Stimulated activated CD4-positive, alpha-beta T cell treated with anti-CD3 and anti-CD28 coated beads, Interleukin-2, amount 100 ng/mL, for 24 hours (primary cell): ENCODE results near the gene ATG13.
"Not testable (repeated sequence)": the region's sequence is repeated elsewhere in the genome, so short reads cannot be mapped to it uniquely, and the experiment has no call there.

ENCODE experiments used
- DNase-seq, 2 donors: peaks; one replicate each; pipeline ENCODE4 v3.0.0-alpha.2; 2020

The ATG13 gene

GRCh38 chr11:46617134-46617971 lies at the start of gene ATG13, which contains the start of gene HARBI1:
ATG13 (plus strand) TSS chr11:46617553; CDS start chr11:46644292, 26,739 bp downstream.
HARBI1 (minus strand) TSS chr11:46617227; CDS start chr11:46616237, 990 bp downstream.
- peak; percentile 94 for DNase-seq

DNA sequence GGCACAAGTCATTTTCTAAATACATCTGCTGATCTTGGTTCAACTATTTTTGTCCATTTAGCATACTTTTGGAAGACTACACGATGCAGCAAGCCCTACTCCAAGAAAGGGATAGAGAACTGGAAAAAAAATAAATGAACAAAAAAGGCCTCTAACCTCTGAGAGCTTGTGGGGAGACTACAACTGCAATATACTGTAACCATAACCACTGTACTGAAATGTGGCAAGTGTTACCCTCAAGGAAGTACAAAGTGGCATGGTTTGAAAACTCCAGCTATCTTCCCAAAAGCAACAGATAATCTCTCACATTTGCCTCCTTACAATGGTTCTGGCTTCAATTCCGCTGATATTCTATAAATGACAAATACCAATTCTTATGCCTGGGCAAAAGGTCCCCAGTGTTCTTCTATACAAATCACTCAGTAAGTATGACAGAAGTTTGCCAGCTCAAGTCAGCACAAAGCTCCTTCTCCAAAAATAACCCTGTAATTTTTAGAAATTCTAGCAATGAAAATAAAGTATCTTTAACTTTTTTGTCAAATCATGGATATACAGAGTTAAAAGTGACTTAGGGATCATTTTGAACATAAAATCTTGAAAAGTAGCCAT lies 46.5 kb upstream of the ATG13 start:
- DNase-seq: no peak

DNA sequence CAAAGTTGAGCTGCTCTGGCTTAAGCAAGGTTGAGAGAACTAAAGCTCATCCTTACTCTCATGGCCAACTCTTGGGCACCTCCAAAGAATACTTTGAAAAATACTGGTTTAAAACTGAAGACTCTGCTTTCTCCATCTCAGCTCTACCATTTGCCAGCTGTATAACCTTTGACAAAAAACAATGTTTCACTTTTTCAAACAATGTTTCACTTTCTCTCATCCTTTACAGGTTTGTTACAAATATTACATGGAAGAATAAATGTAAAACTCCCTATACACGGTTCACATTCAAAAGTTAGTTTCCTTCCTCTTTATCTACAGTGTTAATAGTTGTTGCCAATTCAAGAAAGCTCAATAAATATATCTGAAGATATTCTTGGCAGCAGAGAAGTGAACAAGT lies 42.7 kb upstream of the ATG13 start:
- no peak for DNase-seq

GRCh38 chr11:46577058-46577457 lies 40.3 kb upstream of the ATG13 start:
- no peak for DNase-seq

DNA sequence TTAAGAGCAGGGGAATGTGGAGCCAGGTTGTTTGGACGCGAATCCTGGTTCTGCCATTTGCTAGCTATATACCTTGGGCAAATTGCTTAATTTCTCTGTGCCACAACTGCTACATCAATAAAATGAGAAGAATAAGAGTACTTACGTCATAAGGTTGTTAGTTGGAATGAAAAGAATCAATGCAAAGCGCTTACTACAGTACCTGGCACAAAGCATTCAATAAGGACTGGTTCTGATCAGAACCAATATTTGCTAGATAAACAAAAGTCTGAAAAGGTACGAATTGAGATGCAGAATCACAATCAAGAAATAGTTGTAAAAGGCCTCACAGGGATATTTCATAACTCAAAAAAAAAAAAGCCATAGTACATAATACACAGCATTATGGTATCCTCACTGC lies 34.8 kb upstream of the ATG13 start:
- no peak for DNase-seq

DNA sequence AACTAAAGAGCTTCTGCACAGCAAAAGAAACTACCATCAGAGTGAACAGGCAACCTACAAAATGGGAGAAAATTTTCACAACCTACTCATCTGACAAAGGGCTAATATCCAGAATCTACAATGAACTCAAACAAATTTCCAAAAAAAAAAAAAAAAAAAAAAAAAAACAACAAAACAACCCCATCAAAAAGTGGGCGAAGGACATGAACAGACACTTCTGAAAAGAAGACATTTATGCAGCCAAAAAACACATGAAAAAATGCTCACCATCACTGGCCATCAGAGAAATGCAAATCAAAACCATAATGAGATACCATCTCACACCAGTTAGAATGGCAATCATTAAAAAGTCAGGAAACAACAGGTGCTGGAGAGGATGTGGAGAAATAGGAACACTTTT lies 33.8 kb upstream of the ATG13 start:
- DNase-seq: not testable (repeated sequence)

DNA sequence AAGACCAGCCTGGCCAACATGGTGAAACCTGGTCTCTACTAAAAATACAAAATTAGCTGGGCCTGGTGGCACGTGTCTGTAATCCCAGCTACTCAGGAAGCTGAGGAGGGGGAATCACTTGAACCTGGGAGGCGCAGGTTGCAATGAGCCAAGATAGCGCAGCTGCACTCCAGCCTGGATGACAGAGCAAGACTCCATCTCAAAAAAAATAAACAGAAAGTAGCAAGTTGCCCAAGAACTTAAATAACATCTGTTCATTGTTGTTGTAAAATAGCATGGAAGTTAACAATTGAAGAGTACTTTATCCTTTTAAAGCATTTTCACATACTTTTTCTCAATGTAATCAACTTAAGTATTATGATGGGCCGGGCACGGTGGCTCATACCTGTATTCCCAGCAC lies 29.2 kb upstream of the ATG13 start:
- no peak for DNase-seq

DNA sequence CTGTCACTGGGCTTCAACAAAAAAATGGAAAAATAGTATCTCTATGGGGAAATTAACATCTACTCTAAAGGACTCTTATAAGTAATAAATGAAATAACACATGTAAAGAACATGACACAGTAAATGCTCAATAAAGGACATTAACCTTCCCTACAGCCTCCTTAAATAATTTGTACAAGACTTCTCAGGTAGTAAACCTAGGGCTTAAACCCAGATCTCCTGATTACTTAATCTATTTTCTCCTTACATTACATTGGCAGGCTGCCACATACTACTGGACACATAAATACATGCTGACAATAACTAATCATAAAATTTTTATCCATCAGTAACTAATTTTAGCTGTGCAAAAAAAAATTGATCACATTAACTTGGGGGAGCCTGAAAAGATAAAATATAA lies 28.4 kb upstream of the ATG13 start:
- no peak for DNase-seq

DNA sequence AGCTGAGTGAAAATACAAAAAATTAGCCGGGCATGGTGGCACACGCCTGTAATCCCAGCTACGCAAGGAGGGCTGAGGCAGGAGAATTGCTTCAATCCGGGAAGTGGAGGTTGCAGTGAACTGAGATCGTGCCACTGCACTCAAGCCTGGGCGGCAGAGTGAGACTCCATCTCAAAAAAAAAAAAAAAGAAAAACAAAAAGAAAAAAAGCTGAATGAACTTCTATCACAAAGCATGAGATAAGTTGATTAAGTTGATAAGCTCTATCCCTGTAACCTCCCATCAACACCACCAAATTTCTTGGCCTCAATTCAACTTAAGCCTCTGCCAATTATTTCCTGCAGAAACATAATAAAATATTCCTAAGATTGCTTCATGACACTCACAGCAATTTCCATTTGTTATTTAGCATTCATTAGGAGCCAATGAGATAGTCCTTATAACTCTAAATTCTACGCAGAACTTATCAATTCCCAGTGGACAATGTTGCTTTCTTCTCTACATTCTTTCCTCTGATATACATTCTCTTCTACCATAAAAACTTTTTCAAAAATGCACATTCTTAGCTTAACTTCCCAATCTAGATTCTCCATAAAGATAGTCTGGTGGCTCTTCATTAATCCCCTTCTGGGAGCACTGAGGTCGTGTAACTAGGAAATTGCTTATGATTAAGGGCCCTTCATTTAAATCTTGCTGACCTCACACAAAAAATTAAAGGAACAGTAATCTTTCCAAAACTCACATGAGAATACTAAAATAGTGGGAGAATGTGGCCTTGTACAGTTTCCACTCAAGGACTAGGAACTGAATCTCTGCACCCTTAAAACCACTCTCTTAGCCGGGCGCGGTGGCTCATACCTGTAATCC lies 26.4 kb upstream of the ATG13 start:
- DNase-seq: no peak

GRCh38 chr11:46593550-46594373 lies 23.6 kb upstream of the ATG13 start, which contains the start of gene AMBRA1:
AMBRA1 (minus strand) TSS chr11:46594023; CDS start chr11:46548380, 45,643 bp downstream.
- DNase-seq: peak; percentile 84 to 86

DNA sequence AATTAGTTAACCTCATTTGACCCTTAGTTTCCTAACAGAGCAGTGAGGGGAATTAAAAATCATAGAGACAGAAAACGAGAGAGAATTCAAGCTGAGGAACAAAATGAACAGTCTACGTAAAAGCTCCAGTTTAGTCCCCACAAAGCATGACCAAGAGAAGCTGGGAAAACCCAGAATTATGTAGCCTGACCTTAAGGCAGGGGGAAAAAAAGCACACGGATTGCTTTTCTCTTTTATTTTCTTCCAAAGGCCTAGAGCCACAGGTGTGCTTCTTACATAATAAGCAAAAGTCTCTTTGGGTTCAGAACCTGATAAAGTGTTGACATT lies 23.0 kb upstream of the ATG13 start:
- DNase-seq: no peak

DNA sequence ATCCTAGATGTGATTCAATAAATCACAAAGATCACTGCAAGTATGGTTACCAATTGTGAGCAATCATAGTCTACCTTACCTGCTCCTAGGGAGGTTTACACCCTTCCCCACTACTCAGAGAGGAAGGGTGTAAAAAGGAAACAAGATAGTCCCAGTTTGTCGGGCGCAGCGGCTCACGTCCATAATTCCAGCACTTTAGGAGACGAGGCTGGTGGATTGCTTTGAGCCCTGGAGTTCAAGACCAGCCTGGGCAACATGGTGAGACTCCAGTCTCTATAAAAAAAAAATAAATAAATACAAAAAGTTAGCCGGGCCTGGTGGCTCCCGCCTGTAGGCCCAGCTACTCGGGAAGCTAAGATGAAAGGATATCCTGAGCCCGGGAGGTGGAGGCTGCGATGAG lies 22.6 kb upstream of the ATG13 start:
- DNase-seq: no peak

DNA sequence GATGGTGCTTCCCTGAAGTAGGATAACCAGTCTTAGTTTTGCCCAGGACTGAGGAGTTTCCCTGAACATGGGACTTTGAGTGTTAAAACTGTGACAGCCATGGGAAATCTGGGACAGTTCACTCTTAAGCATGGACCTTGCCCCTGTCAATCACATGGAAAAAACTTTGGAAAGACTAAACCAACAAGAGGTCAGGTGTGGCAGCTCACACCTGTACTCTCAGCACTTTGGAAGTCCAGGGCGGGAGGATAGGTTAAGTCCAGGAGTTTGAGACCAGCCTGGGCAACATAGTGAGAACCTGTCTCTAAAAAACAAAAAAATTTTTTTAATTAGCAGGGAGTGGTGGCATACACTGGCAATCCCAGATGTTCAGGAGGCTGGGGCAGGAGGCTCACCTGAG lies 20.2 kb upstream of the ATG13 start:
- no peak for DNase-seq

- DNase-seq: no peak
Observed at GRCh38 chr11:46597609-46598219, 19.6 kb upstream of the ATG13 start.

GRCh38 chr11:46599340-46600193 lies 17.8 kb upstream of the ATG13 start:
- no peak for DNase-seq

- DNase-seq: no peak
Observed at GRCh38 chr11:46600194-46600960, 17.0 kb upstream of the ATG13 start.

DNA sequence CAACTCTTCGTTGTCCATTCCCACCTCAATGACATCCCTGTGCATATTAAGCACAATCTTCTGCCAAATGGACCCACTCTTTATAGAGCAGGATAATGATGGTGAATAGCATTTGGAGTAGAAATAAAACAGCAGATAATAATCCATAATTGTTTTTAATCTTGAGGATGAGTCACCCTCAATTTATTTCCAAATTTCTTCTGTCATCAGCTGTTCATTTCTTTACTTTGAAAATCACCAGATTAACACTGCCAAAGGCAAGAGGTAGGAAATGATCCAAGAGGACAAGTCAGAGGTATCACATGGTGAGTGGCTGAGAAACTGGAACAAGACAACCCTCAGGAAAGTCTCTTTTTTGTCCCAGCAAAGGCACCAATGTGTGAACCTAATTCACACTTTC lies 16.2 kb upstream of the ATG13 start:
- no peak for DNase-seq

DNA sequence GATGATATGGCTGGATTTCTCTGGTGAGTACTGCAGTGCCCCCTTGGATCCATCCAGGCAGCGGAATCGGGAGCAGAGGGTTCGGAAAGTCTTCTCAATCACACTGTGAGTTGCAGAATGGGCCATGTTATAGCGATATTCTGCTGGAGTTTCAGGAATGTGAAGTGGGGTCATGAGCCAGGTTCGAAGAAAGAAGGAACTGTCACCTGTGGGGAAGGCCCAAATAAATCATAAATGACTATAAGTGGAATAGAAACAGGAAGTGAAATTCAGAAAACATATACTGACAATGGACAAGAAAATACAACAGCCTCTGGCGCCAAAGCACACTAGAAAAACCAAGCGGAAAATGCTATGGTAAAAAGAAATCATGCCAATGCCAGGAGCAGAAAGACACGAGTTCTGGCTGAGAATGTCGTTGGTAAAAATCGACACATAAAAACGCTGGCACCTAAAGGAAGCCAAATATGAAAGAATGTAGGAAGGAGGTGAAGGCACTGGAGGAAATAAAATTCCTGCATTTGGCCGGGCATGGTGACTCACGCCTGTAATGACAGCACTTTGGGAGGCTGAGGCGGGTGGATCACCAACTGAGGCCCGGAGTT lies 13.5 kb upstream of the ATG13 start:
- DNase-seq: no peak

DNA sequence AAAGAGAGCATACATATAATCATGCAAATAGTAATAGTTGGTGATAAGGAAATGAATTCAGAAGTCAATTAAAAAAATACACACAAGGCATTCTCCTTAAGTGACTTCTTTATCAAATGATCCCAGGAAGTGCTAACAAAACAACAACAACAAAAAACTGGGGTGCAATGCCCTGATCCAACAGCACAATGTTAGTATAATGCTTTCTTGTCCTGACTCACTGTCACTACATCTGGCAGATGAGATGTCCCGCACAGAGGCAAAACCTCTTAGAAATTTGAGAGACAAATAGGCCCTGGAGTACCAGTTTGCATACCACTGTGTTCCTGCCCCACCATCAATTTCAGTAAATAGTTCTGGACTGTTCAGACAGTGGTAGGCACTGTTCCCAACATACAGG lies 12.6 kb upstream of the ATG13 start:
- DNase-seq: no peak

DNA sequence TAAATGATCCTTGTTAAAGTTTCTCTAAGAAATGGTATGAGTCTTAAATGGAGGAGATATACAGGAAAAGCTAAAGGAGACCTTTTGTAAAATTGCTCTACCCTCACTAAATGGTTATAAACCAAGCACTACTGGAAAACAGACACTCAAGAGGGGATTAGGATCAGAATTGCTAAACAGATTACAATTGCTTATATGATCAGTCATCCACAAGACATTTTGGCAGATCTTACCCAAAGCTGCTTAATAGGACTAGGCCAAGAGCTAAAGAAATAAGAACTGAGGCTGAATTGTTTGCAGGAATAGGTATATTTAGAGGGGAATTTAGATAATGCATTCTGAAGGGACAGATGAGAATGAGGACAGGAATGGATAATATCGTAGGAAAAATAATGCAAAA lies 9.8 kb upstream of the ATG13 start:
- DNase-seq: no peak
